Duodenal mucosa (tissue), 2 donors: ENCODE measurements around the gene HOXD13.

Source experiments
- H3K27ac ChIP-seq: one replicate; pipeline ENCODE4 v1.7.0; 2013; ENCODE audit warnings: low read depth, low read length
- H3K27me3 ChIP-seq, 2 donors: one replicate each; pipeline ENCODE4 v1.7.0; 2013; ENCODE audit warnings: low read length in 2 of 2, control low read depth in 1 of 2; ENCODE audit not compliant: insufficient read depth in 2 of 2, control insufficient read depth in 1 of 2
- H3K36me3 ChIP-seq, 2 donors: one replicate each; pipeline ENCODE4 v1.7.0; 2013; ENCODE audit warnings: low read length in 2 of 2, control low read depth in 1 of 2; ENCODE audit not compliant: insufficient read depth in 2 of 2, control insufficient read depth in 1 of 2
- H3K4me1 ChIP-seq, 2 donors: one replicate each; pipeline ENCODE4 v1.7.0; 2013; ENCODE audit warnings: low read length in 2 of 2, control low read depth in 1 of 2; ENCODE audit not compliant: insufficient read depth in 2 of 2, control insufficient read depth in 1 of 2
- H3K4me3 ChIP-seq, 2 donors: one replicate each; pipeline ENCODE4 v1.7.0; 2013; ENCODE audit warnings: low read length in 2 of 2, low read depth in 1 of 2
- H3K9ac ChIP-seq, 2 donors: one replicate each; pipeline ENCODE4 v1.7.0; 2013; ENCODE audit warnings: low read length in 2 of 2, low read depth in 1 of 2
- H3K9me3 ChIP-seq, 2 donors: one replicate each; pipeline ENCODE4 v1.7.0; 2013; ENCODE audit warnings: low read length in 2 of 2, control low read depth in 1 of 2; ENCODE audit not compliant: control insufficient read depth in 1 of 2

HOXD13 gene

DNA sequence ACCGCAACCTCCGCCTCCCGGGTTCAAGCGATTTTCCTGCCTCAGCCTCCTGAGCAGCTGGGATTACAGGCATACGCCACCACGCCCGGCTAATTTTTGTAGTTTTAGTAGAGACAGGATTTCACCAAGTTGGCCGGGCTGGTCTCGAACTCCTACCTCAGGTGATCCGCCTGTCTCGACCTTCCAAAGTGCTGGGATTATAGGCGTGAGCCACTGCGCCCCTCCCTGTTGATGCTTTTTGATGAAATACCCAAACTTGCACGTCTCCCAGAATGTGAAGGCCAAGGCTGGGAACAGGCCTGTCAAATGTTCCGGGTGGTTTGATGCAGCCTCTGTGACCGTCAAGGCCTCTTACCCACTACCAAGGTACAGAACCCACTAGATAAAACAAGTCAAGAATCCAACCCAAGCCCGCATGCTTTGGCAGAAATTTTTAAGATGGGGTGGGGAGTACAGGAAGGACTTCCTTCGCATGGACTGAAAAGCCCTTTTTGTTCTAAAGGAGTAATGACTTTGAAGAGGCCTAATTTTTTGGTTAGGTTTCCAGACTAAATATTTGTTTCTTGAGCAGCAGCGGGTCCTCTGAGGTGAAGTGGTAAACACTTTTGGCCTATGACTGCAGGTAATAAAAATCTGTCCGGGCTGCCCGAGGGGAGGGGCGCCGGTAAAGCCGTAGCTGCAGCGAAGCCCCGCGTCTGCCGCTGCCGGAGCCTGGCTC lies 5.0 kb upstream of the HOXD13 start:
- Histone ChIP-seq H3K4me1 (peaks cover 10 to 23% of the 10 kb centered on the region in 2 donors), H3K36me3 (no peaks in the 10 kb centered on the region), H3K9me3 (no peaks in the 10 kb centered on the region), H3K27ac (no peak overlapping the region), H3K27me3 (peaks cover 93 to 96% of the 10 kb centered on the region in 2 donors), H3K9ac (no peak overlapping the region), H3K4me3 (peak overlapping the region; percentile 54 to 60)

- Histone ChIP-seq H3K9ac (no peak overlapping the region), H3K36me3 (no peaks in the 10 kb centered on the region), H3K27ac (no peak overlapping the region), H3K4me1 (peaks cover 13 to 25% of the 10 kb centered on the region in 2 donors), H3K4me3 (peak overlapping the region; percentile 54 to 60), H3K27me3 (peaks cover 89 to 92% of the 10 kb centered on the region in 2 donors), H3K9me3 (no peaks in the 10 kb centered on the region)
Observed at GRCh38 chr2:176088048-176088936, 4.2 kb upstream of the HOXD13 start.

DNA sequence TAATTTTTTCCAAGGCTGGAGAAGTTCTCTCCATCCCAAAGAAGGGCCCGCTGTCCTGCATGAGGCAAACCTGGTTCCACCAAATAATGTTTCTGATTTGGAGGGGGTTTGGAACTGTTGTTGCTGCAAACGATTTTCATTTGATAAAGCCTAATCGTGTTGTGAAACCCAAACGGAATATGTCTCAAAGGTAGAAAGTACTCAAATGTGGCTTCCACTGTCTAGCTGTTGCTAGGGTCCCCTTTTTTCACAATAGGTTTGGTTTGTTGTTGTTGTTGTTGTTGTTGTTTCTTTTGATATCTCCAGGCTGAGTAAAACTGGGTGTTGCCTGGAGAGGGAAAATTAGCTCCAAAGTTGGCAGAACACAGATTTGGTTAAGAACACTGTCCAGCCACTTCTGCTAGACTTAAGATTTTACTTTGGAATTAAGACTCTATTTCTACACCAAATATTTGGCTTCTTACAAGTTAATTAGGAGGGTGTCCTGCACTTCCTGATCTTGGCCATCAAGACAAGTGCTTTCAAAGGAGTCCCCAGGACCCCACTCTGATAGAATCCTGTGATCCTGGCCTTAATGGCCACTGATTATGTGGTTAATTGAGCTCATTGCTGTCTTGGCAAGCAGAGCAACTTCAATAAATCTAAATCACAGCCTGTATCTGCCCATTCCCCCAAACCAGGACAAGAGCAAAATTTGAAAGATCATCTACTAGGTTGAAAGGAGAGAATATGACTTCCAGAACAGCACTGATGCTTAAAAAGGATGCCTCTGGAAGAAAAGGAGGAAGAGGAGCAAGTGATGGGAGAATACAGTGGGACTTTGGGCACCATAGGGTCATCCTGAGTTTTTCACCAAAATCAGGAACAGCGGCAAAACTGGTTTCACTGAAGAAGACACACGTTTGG lies 3.3 kb upstream of the HOXD13 start:
- no peaks in the 10 kb centered on the region for H3K36me3 ChIP-seq
- no peak overlapping the region for H3K9ac ChIP-seq
- peaks cover 89 to 92% of the 10 kb centered on the region in 2 donors for H3K27me3 ChIP-seq
- H3K4me3 ChIP-seq = no peak overlapping the region
- no peak overlapping the region for H3K27ac ChIP-seq
- H3K4me1 ChIP-seq = peaks cover 16 to 31% of the 10 kb centered on the region in 2 donors
- no peaks in the 10 kb centered on the region for H3K9me3 ChIP-seq

DNA sequence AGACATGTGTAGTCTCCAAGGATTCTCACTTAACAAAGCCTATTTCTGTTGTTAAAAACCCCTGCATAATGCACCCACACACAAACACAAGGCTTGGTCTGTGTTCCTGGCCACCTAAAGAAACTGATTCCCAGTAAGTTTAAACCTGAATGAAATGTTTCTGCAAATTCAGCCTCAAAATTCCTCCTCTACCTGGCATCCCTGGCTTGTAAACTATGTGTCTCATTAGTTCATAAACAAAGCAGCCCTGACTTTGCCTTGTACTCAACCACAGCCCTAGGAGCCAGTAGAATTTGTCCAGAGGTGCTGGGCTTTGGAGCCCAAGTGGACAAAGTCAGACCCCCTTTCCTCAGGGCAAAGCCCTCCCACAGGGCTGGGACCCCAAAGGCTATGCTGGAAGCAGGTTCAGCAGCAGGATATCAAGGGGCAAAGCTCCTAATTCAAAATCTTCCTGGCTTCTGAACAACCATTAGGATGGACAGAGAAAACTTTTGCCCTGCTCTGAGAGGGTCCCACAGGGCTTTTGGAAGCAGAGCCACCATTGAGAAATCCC lies 2.6 kb upstream of the HOXD13 start:
- peaks cover 89 to 92% of the 10 kb centered on the region in 2 donors for H3K27me3 ChIP-seq

DNA sequence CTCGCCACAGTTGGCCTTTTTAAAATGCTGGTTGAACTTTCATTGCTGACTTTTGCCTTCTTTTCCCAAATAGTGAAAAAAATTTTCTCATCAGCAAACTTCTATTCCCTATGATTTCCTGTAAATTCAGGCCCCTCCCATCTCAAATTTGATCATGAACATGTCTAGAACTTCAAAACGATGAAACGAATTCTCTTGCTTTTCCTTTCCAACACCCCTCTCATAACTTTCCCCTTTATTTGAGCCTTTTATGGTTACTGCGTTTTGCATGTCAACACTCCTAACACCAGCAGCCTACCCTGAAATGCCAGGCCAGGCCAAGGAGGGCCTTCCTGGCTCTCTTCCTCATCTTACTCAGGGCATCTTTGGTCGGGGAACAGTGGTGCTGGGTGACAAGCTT lies 1.7 kb upstream of the HOXD13 start:
- Histone ChIP-seq H3K4me1 (peaks cover 16 to 23% of the 10 kb centered on the region in 2 donors), H3K36me3 (no peaks in the 10 kb centered on the region), H3K9me3 (no peaks in the 10 kb centered on the region), H3K4me3 (no peak overlapping the region), H3K9ac (no peak overlapping the region), H3K27me3 (peaks cover 89 to 92% of the 10 kb centered on the region in 2 donors), H3K27ac (no peak overlapping the region)

More for the DNA sequence above, 2.6 kb upstream of the HOXD13 start:
- H3K9me3 ChIP-seq = no peaks in the 10 kb centered on the region
- no peak overlapping the region for H3K4me3 ChIP-seq
- no peaks in the 10 kb centered on the region for H3K36me3 ChIP-seq
- H3K9ac ChIP-seq = no peak overlapping the region
- peaks cover 16 to 25% of the 10 kb centered on the region in 2 donors for H3K4me1 ChIP-seq
- no peak overlapping the region for H3K27ac ChIP-seq

- H3K27me3 ChIP-seq = peaks cover 89 to 92% of the 10 kb centered on the region in 2 donors
- H3K9me3 ChIP-seq = no peaks in the 10 kb centered on the region
- no peak overlapping the region for H3K4me3 ChIP-seq
- peaks cover 17 to 19% of the 10 kb centered on the region in 2 donors for H3K4me1 ChIP-seq
- H3K27ac ChIP-seq = no peak overlapping the region
- H3K9ac ChIP-seq = no peak overlapping the region
- H3K36me3 ChIP-seq = no peaks in the 10 kb centered on the region
Observed at GRCh38 chr2:176091329-176092258, 927 bp upstream of the HOXD13 start.

DNA sequence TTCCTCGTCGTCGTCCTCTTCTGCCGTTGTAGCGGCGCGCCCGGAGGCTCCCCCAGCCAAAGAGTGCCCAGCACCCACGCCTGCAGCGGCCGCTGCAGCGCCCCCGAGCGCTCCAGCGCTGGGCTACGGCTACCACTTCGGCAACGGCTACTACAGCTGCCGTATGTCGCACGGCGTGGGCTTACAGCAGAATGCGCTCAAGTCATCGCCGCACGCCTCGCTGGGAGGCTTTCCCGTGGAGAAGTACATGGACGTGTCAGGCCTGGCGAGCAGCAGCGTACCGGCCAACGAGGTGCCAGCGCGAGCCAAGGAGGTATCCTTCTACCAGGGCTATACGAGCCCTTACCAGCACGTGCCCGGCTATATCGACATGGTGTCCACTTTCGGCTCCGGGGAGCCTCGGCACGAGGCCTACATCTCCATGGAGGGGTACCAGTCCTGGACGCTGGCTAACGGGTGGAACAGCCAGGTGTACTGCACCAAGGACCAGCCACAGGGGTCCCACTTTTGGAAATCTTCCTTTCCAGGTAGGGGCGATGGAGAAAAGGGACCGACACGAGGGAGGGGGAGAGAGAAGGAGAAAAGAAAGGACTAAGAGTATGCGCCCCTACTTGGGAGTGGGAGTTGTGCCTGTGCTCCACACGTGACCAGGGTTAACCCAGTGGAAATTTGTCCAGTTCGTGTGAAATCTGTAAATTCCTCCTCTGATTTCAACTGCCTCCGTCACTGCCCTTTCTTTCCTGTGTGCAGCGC lies 800 bp downstream of the HOXD13 start:
- Histone ChIP-seq H3K4me3 (peak overlapping the region in 1 of 2 donors; percentile 44), H3K36me3 (no peaks in the 10 kb centered on the region), H3K27me3 (peaks cover 90 to 91% of the 10 kb centered on the region in 2 donors), H3K9ac (no peak overlapping the region), H3K9me3 (no peaks in the 10 kb centered on the region), H3K4me1 (peaks cover 16 to 27% of the 10 kb centered on the region in 2 donors), H3K27ac (no peak overlapping the region)

DNA sequence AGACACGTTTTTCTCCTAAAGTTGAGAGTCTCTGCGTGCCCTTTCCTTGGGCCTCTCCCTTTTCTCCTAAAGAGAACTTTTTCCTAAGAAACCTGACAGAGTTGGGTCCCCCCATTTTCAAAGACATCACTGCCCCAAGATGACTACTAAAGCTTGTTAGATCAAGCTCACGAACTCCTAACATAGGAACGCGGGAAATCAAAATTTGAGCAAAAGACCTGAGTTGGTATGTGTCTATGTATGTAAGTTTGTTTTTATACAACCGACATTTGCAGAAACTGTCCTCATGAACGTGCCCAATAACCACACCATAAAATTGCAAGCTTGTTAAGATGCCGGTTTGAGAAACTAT lies 1.4 kb downstream of the HOXD13 start:
- H3K27ac ChIP-seq = no peak overlapping the region
- no peaks in the 10 kb centered on the region for H3K36me3 ChIP-seq
- H3K4me3 ChIP-seq = no peak overlapping the region
- H3K4me1 ChIP-seq = peaks cover 13 to 24% of the 10 kb centered on the region in 2 donors
- no peaks in the 10 kb centered on the region for H3K9me3 ChIP-seq
- H3K9ac ChIP-seq = no peak overlapping the region
- H3K27me3 ChIP-seq = peaks cover 90 to 91% of the 10 kb centered on the region in 2 donors
